CD4-positive, alpha-beta memory T cell (primary cell): ENCODE measurements around the gene CSRNP3. TPM values are rescaled to one million over a fixed set of nuclear protein-coding genes. Genes with fewer than 3 reads are reported as not detected.

Experiments used
- CTCF ChIA-PET: fragments of 350-600 bp; sonication (Branson Sonifier 250); formaldehyde crosslinking; loops from one replicate; lab custom pipeline; 2021; ENCODE audit warnings: inconsistent platforms; ENCODE audit not compliant: partially characterized antibody; lab: Charles Lee
- POLR2A ChIA-PET: fragments of 350-600 bp; sonication (Branson Sonifier 250); formaldehyde crosslinking; loops from one replicate; lab custom pipeline; 2021; ENCODE audit not compliant: partially characterized antibody; lab: Charles Lee
- DNase-seq, 5 donors: peaks; one replicate each; pipeline versions ENCODE4 v3.0.0 to v3.0.0-alpha.2; 2020 to 2022; ENCODE audit warnings: mixed read lengths in 1 of 5
- H3K27ac ChIP-seq: one replicate; pipeline ENCODE4 v1.7.0; 2013; ENCODE audit warnings: low read depth, low read length
- H3K27me3 ChIP-seq: 2 replicates; pipeline ENCODE4 v1.7.0; 2013; ENCODE audit warnings: mild to moderate bottlenecking, low read length, moderate library complexity; ENCODE audit not compliant: insufficient read depth
- H3K36me3 ChIP-seq: 2 replicates; pipeline ENCODE4 v1.7.0; 2013; ENCODE audit warnings: mild to moderate bottlenecking, low read length, moderate library complexity; ENCODE audit not compliant: insufficient read depth
- H3K4me1 ChIP-seq: 2 replicates; pipeline ENCODE4 v1.7.0; 2013; ENCODE audit warnings: mild to moderate bottlenecking, low read length, moderate library complexity; ENCODE audit not compliant: insufficient read depth
- H3K4me3 ChIP-seq, 2 donors: one replicate each; pipeline ENCODE4 v1.7.0; 2013; ENCODE audit warnings: low read length in 2 of 2, mild to moderate bottlenecking in 1 of 2
- H3K9me3 ChIP-seq, 2 donors: one replicate each; pipeline ENCODE4 v1.7.0; 2013; ENCODE audit warnings: low read length in 2 of 2, control low read depth in 1 of 2; ENCODE audit not compliant: control insufficient read depth in 1 of 2
- H3K27ac Mint-ChIP-seq, 7 donors: one replicate each; pipeline ENCODE4 v1.8.0; 2020 to 2021; ENCODE audit warnings: mixed read lengths in 7 of 7, mild to moderate bottlenecking in 6 of 7, inconsistent platforms in 3 of 7, moderate library complexity in 3 of 7
- H3K27me3 Mint-ChIP-seq, 2 donors: one replicate each; pipeline ENCODE4 v1.8.0; 2020 to 2021; ENCODE audit warnings: mixed read lengths in 2 of 2
- H3K36me3 Mint-ChIP-seq, 2 donors: one replicate each; pipeline ENCODE4 v1.8.0; 2020 to 2021; ENCODE audit warnings: mixed read lengths in 2 of 2, inconsistent platforms in 1 of 2, mild to moderate bottlenecking in 1 of 2
- H3K4me1 Mint-ChIP-seq, 4 donors: one replicate each; pipeline ENCODE4 v1.8.0; 2020 to 2021; ENCODE audit warnings: mixed read lengths in 4 of 4, mild to moderate bottlenecking in 1 of 4
- H3K4me3 Mint-ChIP-seq, 8 donors: one replicate each; pipeline ENCODE4 v1.8.0; 2020 to 2021; ENCODE audit warnings: mixed read lengths in 8 of 8, mild to moderate bottlenecking in 7 of 8, moderate library complexity in 6 of 8, inconsistent platforms in 3 of 8
- H3K9me3 Mint-ChIP-seq, 8 donors: one replicate each; pipeline ENCODE4 v1.8.0; 2020 to 2021; ENCODE audit warnings: mixed read lengths in 8 of 8, mild to moderate bottlenecking in 5 of 8, inconsistent platforms in 3 of 8, moderate library complexity in 1 of 8
- intact Hi-C: fragments of 100-400 bp; cut with micrococcal nuclease; formaldehyde crosslinking; loops from one replicate; pipeline ENCODE4 v1.15.1; 2023
- polyA plus RNA-seq, 2 donors: library from polyadenylated mRNA; unstranded; fragments of 300-500 nt; fragmentation: Illumina TruSeq; gene quantifications; one replicate each; pipeline ENCODE4 v1.2.3, GENCODE V29; 2021
- total RNA-seq, 2 experiments: library from RNA; stranded (reverse); gene quantifications; one replicate each; pipeline ENCODE4 v1.2.3, GENCODE V29; 2021

The CSRNP3 gene
- total and polyA plus RNA-seq, 4 experiments from 2014 or later: not detected

DNA sequence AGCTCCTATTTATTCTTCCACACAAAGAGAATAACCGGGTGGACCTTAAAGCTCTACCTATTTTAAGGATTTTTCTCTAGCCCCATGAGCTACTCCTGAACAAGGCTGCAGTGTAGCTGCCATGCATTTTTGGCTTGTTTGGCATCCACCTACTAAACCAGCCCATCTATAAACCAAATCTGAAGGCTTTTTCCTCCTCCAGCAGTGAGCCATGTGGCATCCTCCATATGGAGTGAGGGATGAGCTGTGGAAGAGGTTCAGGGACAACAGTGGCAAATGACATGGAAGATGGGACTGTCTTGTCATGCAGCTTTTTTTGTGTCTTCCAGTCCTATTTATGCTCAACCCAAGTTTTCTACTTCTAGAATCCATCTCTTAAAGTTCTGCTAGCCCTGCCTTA lies 224.3 kb downstream of the CSRNP3 start:
- Mint-ChIP-seq H3K27ac (no peak overlapping the region), H3K4me3 (no peak overlapping the region), H3K4me1 (no peaks in the 10 kb centered on the region), H3K9me3 (peaks cover 0 to 2% (median 0%) of the 10 kb centered on the region in 8 donors), H3K27me3 (peaks cover 0 to 8% of the 10 kb centered on the region in 2 donors), H3K36me3 (no peaks in the 10 kb centered on the region)
- Histone ChIP-seq H3K27ac (no peak overlapping the region), H3K4me1 (no peaks in the 10 kb centered on the region), H3K4me3 (no peak overlapping the region), H3K36me3 (no peaks in the 10 kb centered on the region), H3K27me3 (no peaks in the 10 kb centered on the region), H3K9me3 (no peaks in the 10 kb centered on the region)
- CTCF ChIA-PET: no interaction called here
- POLR2A ChIA-PET: no interaction called here
- DNase-seq: no peak
- intact Hi-C loops: no loop called here

DNA sequence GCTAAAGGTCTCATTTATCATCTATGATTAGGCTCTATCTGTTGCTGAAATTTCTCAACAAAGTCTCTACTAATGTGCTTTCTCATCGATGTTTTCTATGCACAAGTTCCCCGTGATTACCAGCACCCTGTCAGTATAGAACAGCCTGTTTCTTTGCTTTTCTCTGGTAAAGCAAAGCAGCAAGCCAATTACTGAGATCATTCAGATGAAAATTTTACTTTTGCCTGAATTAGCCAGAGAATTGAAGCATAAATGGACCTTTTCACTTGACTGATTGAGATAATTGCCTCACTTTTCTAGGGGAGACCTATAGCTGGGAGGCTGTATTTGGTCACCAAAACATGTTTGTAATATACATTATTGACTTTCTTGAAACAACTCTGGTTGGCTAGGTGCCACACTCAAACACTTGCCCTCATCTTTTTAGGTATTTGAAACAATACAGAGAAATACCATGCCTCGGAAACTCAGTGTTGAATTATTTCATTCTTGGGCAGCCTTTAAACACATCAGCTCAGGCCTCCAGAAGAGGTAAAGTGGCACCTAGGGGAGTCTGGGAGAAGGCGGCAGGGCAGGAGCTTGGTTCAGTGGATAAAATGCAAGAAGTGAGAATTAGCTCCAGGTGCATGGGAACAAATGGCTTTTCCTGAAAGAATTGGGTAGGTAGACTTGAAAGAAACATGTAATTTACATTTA lies 228.4 kb downstream of the CSRNP3 start:
- intact Hi-C loops: no loop called here
- ChIA-PET CTCF (no interaction called here), POLR2A (no interaction called here)
- Histone ChIP-seq H3K9me3 (no peaks in the 10 kb centered on the region), H3K27me3 (no peaks in the 10 kb centered on the region), H3K27ac (no peak overlapping the region), H3K4me1 (no peaks in the 10 kb centered on the region), H3K36me3 (no peaks in the 10 kb centered on the region), H3K4me3 (no peak overlapping the region)
- Mint-ChIP-seq H3K27ac (no peak overlapping the region), H3K9me3 (no peaks in the 10 kb centered on the region), H3K4me3 (no peak overlapping the region), H3K36me3 (no peaks in the 10 kb centered on the region), H3K27me3 (peaks cover 0 to 7% of the 10 kb centered on the region in 2 donors), H3K4me1 (no peaks in the 10 kb centered on the region)
- DNase-seq: no peak

DNA sequence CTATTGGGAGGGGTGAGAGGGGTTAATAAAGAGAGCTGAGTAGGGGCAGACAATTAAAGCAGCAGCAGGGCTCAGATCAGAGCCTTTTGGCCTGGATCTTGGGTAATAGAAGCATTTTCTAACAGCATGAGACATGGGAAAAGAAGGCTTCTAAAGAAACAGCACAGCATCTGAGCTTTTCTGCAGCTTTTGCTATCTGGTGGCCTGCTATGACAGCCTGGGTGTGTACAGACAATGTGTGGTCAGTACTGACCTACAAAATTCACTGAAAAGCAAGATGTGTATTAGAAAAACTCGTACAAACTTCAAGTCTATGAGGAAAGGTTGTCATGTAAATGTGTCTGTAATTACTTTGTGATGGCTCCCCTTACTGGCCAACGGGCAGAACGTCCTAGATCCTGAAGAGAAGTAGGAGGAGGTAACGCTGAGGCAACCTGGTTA lies 229.0 kb downstream of the CSRNP3 start:
- H3K4me1 ChIP-seq: no peaks in the 10 kb centered on the region
- intact Hi-C loops: no loop called here
- Mint-ChIP-seq H3K4me1 (no peaks in the 10 kb centered on the region), H3K9me3 (no peaks in the 10 kb centered on the region), H3K36me3 (no peaks in the 10 kb centered on the region), H3K27me3 (peaks cover 2 to 7% of the 10 kb centered on the region in 2 donors), H3K4me3 (no peak overlapping the region), H3K27ac (no peak overlapping the region)
- no peaks in the 10 kb centered on the region for H3K27me3 ChIP-seq
- no peak for DNase-seq
- no peak overlapping the region for H3K4me3 ChIP-seq
- no peaks in the 10 kb centered on the region for H3K9me3 ChIP-seq
- H3K27ac ChIP-seq: no peak overlapping the region
- H3K36me3 ChIP-seq: no peaks in the 10 kb centered on the region
- POLR2A ChIA-PET: no interaction called here
- CTCF ChIA-PET: no interaction called here

DNA sequence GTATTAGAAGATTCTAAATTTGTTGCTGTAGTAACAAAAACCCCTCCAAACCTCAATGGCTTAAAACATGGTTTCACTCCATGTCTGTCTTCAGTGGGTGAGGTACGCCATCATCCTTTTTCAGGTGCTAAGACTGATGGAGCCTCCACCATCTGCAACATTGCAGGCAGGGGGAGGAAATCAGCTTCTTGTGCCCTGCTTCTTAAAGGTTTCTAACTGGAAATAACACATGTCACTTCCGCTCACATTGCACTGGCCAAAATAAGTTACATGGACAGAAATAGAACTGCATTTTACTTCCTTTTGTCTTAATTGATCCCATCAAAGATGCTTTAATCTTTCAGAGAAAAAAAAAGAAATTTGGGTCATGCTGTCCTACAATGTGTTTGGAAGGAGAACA lies 230.4 kb downstream of the CSRNP3 start:
- H3K4me3 ChIP-seq: no peak overlapping the region
- Mint-ChIP-seq H3K27ac (no peak overlapping the region), H3K4me3 (no peak overlapping the region), H3K4me1 (no peaks in the 10 kb centered on the region), H3K9me3 (no peaks in the 10 kb centered on the region), H3K27me3 (peaks cover 4 to 9% of the 10 kb centered on the region in 2 donors), H3K36me3 (no peaks in the 10 kb centered on the region)
- H3K27me3 ChIP-seq: no peaks in the 10 kb centered on the region
- DNase-seq: no peak
- POLR2A ChIA-PET: no interaction called here
- H3K9me3 ChIP-seq: no peaks in the 10 kb centered on the region
- no peaks in the 10 kb centered on the region for H3K4me1 ChIP-seq
- H3K36me3 ChIP-seq: no peaks in the 10 kb centered on the region
- intact Hi-C loops: no loop called here
- CTCF ChIA-PET: no interaction called here
- H3K27ac ChIP-seq: no peak overlapping the region

DNA sequence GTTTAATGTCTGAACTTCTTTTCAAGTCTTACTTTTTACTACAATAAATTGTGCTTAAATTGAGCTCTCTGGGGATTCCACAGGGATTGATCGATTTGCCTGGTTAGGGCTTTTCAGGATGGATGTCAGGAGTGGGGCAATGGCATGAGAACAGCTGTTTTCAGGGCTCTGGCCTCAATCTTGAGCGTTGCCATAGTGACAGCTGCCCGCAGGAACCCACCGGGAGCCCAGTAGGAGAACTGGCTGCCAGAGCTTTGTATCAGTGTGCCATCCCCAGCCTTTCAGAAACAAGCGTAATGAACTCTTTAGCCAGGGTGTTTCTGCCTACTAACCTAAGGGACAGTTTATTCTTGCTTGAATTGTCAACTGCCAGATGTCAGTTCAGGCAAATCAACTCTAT lies 231.0 kb downstream of the CSRNP3 start:
- CTCF ChIA-PET: no interaction called here
- intact Hi-C loops: no loop called here

DNA sequence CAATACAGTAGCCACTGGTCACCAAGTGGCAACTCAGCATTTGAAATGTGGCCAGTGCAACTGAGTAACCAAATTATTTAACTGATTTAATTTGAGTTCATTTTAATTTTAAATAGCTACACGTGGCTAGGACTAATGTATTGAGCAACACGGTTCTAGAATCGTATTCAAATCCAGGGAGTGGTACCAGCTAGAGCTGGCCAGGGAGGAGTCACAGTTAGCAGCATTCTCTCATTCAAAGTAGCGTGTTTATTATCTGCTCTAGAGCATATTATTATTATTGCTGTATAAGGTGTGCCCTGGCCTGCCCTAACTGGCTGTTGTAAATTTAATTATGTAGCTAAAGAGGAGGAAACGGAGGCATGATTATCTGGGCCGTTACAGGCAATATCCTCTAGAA lies 231.6 kb downstream of the CSRNP3 start:
- Histone ChIP-seq H3K27me3 (no peaks in the 10 kb centered on the region), H3K36me3 (no peaks in the 10 kb centered on the region), H3K4me3 (no peak overlapping the region), H3K27ac (no peak overlapping the region), H3K9me3 (no peaks in the 10 kb centered on the region), H3K4me1 (no peaks in the 10 kb centered on the region)
- Mint-ChIP-seq H3K36me3 (no peaks in the 10 kb centered on the region), H3K27me3 (peaks cover 4 to 11% of the 10 kb centered on the region in 2 donors), H3K9me3 (no peaks in the 10 kb centered on the region), H3K27ac (no peak overlapping the region), H3K4me3 (no peak overlapping the region), H3K4me1 (no peaks in the 10 kb centered on the region)
- ChIA-PET POLR2A (no interaction called here), CTCF (no interaction called here)
- intact Hi-C loops: no loop called here
- DNase-seq: no peak

More for the DNA sequence above, 231.0 kb downstream of the CSRNP3 start:
- H3K9me3 ChIP-seq: no peaks in the 10 kb centered on the region
- no peaks in the 10 kb centered on the region for H3K27me3 ChIP-seq
- no peaks in the 10 kb centered on the region for H3K4me1 ChIP-seq
- Mint-ChIP-seq H3K4me3 (no peak overlapping the region), H3K27ac (no peak overlapping the region), H3K4me1 (no peaks in the 10 kb centered on the region), H3K9me3 (no peaks in the 10 kb centered on the region), H3K36me3 (no peaks in the 10 kb centered on the region), H3K27me3 (peaks cover 4 to 11% of the 10 kb centered on the region in 2 donors)
- no peak overlapping the region for H3K4me3 ChIP-seq
- no peaks in the 10 kb centered on the region for H3K36me3 ChIP-seq
- DNase-seq: no peak
- no peak overlapping the region for H3K27ac ChIP-seq
- POLR2A ChIA-PET: no interaction called here

DNA sequence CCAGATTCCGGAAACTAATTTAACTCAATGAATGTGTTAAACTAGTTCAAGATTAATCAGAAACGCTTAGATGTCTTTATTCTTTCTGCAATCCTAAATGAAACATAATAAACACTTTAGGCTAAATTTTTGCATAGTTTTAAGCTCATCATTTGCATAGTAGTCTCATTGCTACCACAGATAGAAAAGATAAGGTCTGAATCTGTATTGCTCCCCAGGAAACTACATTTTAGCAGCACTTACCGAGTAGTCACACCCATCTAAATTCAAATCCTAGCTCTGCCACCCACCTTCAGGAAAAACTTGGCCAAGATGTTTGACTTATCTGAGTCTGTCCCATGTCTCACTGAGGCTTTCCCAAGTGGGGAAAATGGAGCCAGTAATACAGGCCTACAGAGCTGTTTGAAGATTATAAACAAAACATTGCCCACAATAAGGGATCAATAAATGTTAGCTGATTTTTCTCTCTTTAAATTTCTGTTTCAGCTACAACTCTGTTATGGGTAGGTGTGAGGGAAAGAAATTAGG lies 237.5 kb downstream of the CSRNP3 start:
- no peaks in the 10 kb centered on the region for H3K4me1 Mint-ChIP-seq

More for the DNA sequence above, 237.5 kb downstream of the CSRNP3 start:
- Histone ChIP-seq H3K4me1 (no peaks in the 10 kb centered on the region), H3K27ac (no peak overlapping the region), H3K9me3 (no peaks in the 10 kb centered on the region), H3K36me3 (no peaks in the 10 kb centered on the region), H3K4me3 (no peak overlapping the region), H3K27me3 (no peaks in the 10 kb centered on the region)
- peaks cover 0 to 6% (median 0%) of the 10 kb centered on the region in 8 donors for H3K9me3 Mint-ChIP-seq
- no peak overlapping the region for H3K27ac Mint-ChIP-seq
- ChIA-PET CTCF (interaction anchor here (0.6 kb wide), 1 partner anchor 25 kb away, joined by 3 read pairs; no protein-coding TSS in a partner anchor), POLR2A (no interaction called here)
- DNase-seq: no peak
- intact Hi-C loops: no loop called here
- H3K36me3 Mint-ChIP-seq: no peaks in the 10 kb centered on the region
- H3K4me3 Mint-ChIP-seq: no peak overlapping the region
- peaks cover 7 to 12% of the 10 kb centered on the region in 2 donors for H3K27me3 Mint-ChIP-seq
